Thymus (tissue), 11 donors: ENCODE measurements around the gene DCDC2B. TPM values are rescaled to one million over a fixed set of nuclear protein-coding genes. Genes with fewer than 3 reads are reported as not detected.

Experiments used
- DNase-seq, 9 donors: peaks; one replicate each; pipeline ENCODE4 v3.0.0-alpha.2; 2013; ENCODE audit warnings: low spot score in 9 of 9, low read depth in 6 of 9, missing footprints in 1 of 9
- H3K27ac ChIP-seq, 2 donors: one replicate each; pipeline ENCODE4 v1.5.1; 2013; ENCODE audit warnings: control low read depth in 1 of 2, low read depth in 1 of 2, low read length in 1 of 2, mild to moderate bottlenecking in 1 of 2, moderate library complexity in 1 of 2
- H3K27me3 ChIP-seq, 2 donors: one replicate each; pipeline ENCODE4 v1.5.1; 2013; ENCODE audit warnings: low read length in 1 of 2; ENCODE audit not compliant: control insufficient read depth in 2 of 2, insufficient read depth in 1 of 2
- H3K36me3 ChIP-seq, 2 donors: one replicate each; pipeline ENCODE4 v1.5.1; 2013; ENCODE audit warnings: low read length in 1 of 2, mild to moderate bottlenecking in 1 of 2, moderate library complexity in 1 of 2; ENCODE audit not compliant: control insufficient read depth in 2 of 2, insufficient read depth in 2 of 2
- H3K4me1 ChIP-seq, 2 donors: one replicate each; pipeline ENCODE4 v1.5.1; 2013; ENCODE audit warnings: low read length in 2 of 2; ENCODE audit not compliant: control insufficient read depth in 2 of 2, insufficient read depth in 2 of 2
- H3K4me3 ChIP-seq, 2 donors: one replicate each; pipeline ENCODE4 v1.5.1; 2013; ENCODE audit warnings: low read length in 2 of 2, control low read depth in 1 of 2, mild to moderate bottlenecking in 1 of 2
- H3K9me3 ChIP-seq, 2 donors: one replicate each; pipeline ENCODE4 v1.5.1; 2013; ENCODE audit warnings: low read length in 1 of 2, mild to moderate bottlenecking in 1 of 2; ENCODE audit not compliant: control insufficient read depth in 2 of 2, insufficient read depth in 1 of 2
- WGBS: extraction: QIAGEN DNeasy Blood & Tissue Kit; methylation state at CpG from one replicate; pipeline ENCODE4 v1.1.7; 2013; 5-methylcytosine and 5-hydroxymethylcytosine counted together
- polyA plus RNA-seq: library from polyadenylated mRNA; stranded (reverse); fragments of 200-250 nt; gene quantifications from one replicate; pipeline ENCODE4 v1.2.3, GENCODE V29; 2013
- total RNA-seq: library from RNA; stranded (reverse); fragments of 120-200 nt; gene quantifications from one replicate; pipeline ENCODE4 v1.2.4, GENCODE V29; 2013
- donor health status: healthy.

DCDC2B gene
- total and polyA plus RNA-seq, 2 donors, result 0.09 TPM; not detected in 1

GRCh38 chr1:32215629-32216480 is 7.0 kb downstream of the DCDC2B start:
- no peaks in the 10 kb centered on the region for H3K9me3 ChIP-seq
- H3K36me3 ChIP-seq, result peaks cover 23 to 30% of the 10 kb centered on the region in 2 donors
- WGBS, result 90% methylated on average over 10 of the region's 10 CpGs
- no peaks in the 10 kb centered on the region for H3K27me3 ChIP-seq
- peaks cover 0 to 7% of the 10 kb centered on the region in 2 donors for H3K4me1 ChIP-seq
- H3K27ac ChIP-seq, result no peak overlapping the region
- no peak overlapping the region for H3K4me3 ChIP-seq
- DNase-seq, result peak in 5 of 9 donors; percentile 51 to 77 (median 59)

- WGBS, result 96% methylated on average over 5 of the region's 5 CpGs
- H3K36me3 ChIP-seq, result peaks cover 23 to 30% of the 10 kb centered on the region in 2 donors
These were observed 7.7 kb downstream of the DCDC2B start for GRCh38 chr1:32216566-32216965.

GRCh38 chr1:32219022-32219421 is 10.1 kb downstream of the DCDC2B start:
- DNase-seq, result no peak
- peaks cover 9 to 31% of the 10 kb centered on the region in 2 donors for H3K4me1 ChIP-seq
- H3K9me3 ChIP-seq, result no peaks in the 10 kb centered on the region
- H3K27me3 ChIP-seq, result no peaks in the 10 kb centered on the region
- 98% methylated on average over 7 of the region's 7 CpGs for WGBS
- H3K36me3 ChIP-seq, result peaks cover 26 to 35% of the 10 kb centered on the region in 2 donors
- H3K27ac ChIP-seq, result no peak overlapping the region
- H3K4me3 ChIP-seq, result no peak overlapping the region

More at GRCh38 chr1:32216566-32216965, 7.7 kb downstream of the DCDC2B start:
- H3K27me3 ChIP-seq, result no peaks in the 10 kb centered on the region
- no peak for DNase-seq
- H3K4me3 ChIP-seq, result no peak overlapping the region
- H3K4me1 ChIP-seq, result peaks cover 3 to 14% of the 10 kb centered on the region in 2 donors
- H3K9me3 ChIP-seq, result no peaks in the 10 kb centered on the region
- H3K27ac ChIP-seq, result no peak overlapping the region

GRCh38 chr1:32220746-32221580 is 12.1 kb downstream of the DCDC2B start:
- no peak for DNase-seq
- 97% methylated on average over 4 of the region's 4 CpGs for WGBS
- peaks cover 9 to 28% of the 10 kb centered on the region in 2 donors for H3K4me1 ChIP-seq
- no peaks in the 10 kb centered on the region for H3K27me3 ChIP-seq
- H3K9me3 ChIP-seq, result no peaks in the 10 kb centered on the region
- no peak overlapping the region for H3K27ac ChIP-seq
- H3K36me3 ChIP-seq, result peaks cover 25 to 35% of the 10 kb centered on the region in 2 donors
- peak overlapping the region; percentile 78 to 93 for H3K4me3 ChIP-seq

GRCh38 chr1:32221581-32221979 is 12.7 kb downstream of the DCDC2B start:
- WGBS, result 28% methylated on average over 13 of the region's 13 CpGs
- H3K27ac ChIP-seq, result no peak overlapping the region
- DNase-seq, result no peak
- peak overlapping the region; percentile 78 to 93 for H3K4me3 ChIP-seq
- H3K27me3 ChIP-seq, result no peaks in the 10 kb centered on the region
- H3K4me1 ChIP-seq, result peaks cover 9 to 26% of the 10 kb centered on the region in 2 donors
- peaks cover 24 to 35% of the 10 kb centered on the region in 2 donors for H3K36me3 ChIP-seq
- no peaks in the 10 kb centered on the region for H3K9me3 ChIP-seq

GRCh38 chr1:32221980-32222755 is 13.3 kb downstream of the DCDC2B start, which contains the start of the genes EIF3I and TMEM234:
Gene EIF3I, plus strand, starts transcription at chr1:32222407. Its CDS starts 35 bp downstream, at chr1:32222442.
Gene TMEM234, minus strand, starts transcription at chr1:32222353. Its CDS starts 31 bp downstream, at chr1:32222322.
- under 1% methylated on average over 46 of the region's 46 CpGs for WGBS
- Histone ChIP-seq H3K4me1 (peaks cover 9 to 26% of the 10 kb centered on the region in 2 donors), H3K36me3 (peaks cover 23 to 34% of the 10 kb centered on the region in 2 donors), H3K27ac (peak within 1 kb of the TSS; percentile 55 to 86), H3K4me3 (peak within 1 kb of the TSS; percentile 78 to 93), H3K9me3 (no peaks in the 10 kb centered on the region), H3K27me3 (no peaks in the 10 kb centered on the region)
- peak; percentile 77 to 95 (median 88) for DNase-seq

GRCh38 chr1:32223683-32224082 is 14.8 kb downstream of the DCDC2B start:
- no peak overlapping the region for H3K4me3 ChIP-seq
- WGBS, result 96% methylated on average over 3 of the region's 3 CpGs

GRCh38 chr1:32224285-32224684 is 15.4 kb downstream of the DCDC2B start:
- peaks cover 37 to 52% of the 10 kb centered on the region in 2 donors for H3K36me3 ChIP-seq
- no peak for DNase-seq
- WGBS, result 92% methylated on average over 4 of the region's 4 CpGs
- peaks cover 9 to 26% of the 10 kb centered on the region in 2 donors for H3K4me1 ChIP-seq
- no peaks in the 10 kb centered on the region for H3K27me3 ChIP-seq
- H3K27ac ChIP-seq, result no peak overlapping the region
- H3K9me3 ChIP-seq, result no peaks in the 10 kb centered on the region
- H3K4me3 ChIP-seq, result no peak overlapping the region

More at GRCh38 chr1:32223683-32224082, 14.8 kb downstream of the DCDC2B start:
- Histone ChIP-seq H3K36me3 (peaks cover 32 to 47% of the 10 kb centered on the region in 2 donors), H3K4me1 (peaks cover 9 to 26% of the 10 kb centered on the region in 2 donors), H3K27me3 (no peaks in the 10 kb centered on the region), H3K9me3 (no peaks in the 10 kb centered on the region), H3K27ac (no peak overlapping the region)
- DNase-seq, result no peak
